SK-N-SH (cell line): ENCODE data around the gene MAP4. TPM values are rescaled to one million over a fixed set of nuclear protein-coding genes. Genes with fewer than 3 reads are reported as not detected.

ENCODE experiments used
- CTCF ChIA-PET: fragments of 300-600, 350-600 bp; formaldehyde crosslinking; extraction: SDS; loops from one replicate; lab custom pipeline; 2021; lab: Yijun Ruan, JAX
- POLR2A ChIA-PET: fragments of 350-600 bp; sonication (Branson Sonifier 250); formaldehyde crosslinking; extraction: SDS; loops from one replicate; lab custom pipeline; 2020; ENCODE audit warnings: antibody characterized with exemption, inconsistent platforms; lab: Yijun Ruan, JAX
- DNase-seq: peaks from one replicate; pipeline ENCODE4 v3.0.0; 2012
- H2AFZ ChIP-seq: fragments of 200-600 bp; sonication (generic); 2 replicates; pipeline ENCODE4 v1.8.1; 2016; ENCODE audit warnings: antibody characterized with exemption, mild to moderate bottlenecking, low read depth
- H3F3A ChIP-seq: fragments of 200-600 bp; sonication (generic); replicated peaks from 2 replicates; pipeline ENCODE3; 2016; ENCODE audit warnings: antibody characterized with exemption, mild to moderate bottlenecking; ENCODE audit not compliant: insufficient read depth
- H3K27ac ChIP-seq, 2 experiments: fragments of 200-500 bp in 1 of 2; fragments of 200-600 bp in 1 of 2; sonication (Bioruptor generic) in 1 of 2; sonication (generic), shearing (Covaris generic) in 1 of 2; 2 replicates each; pipeline versions ENCODE4 v1.5.1 to v1.6.1; 2014 to 2016; ENCODE audit warnings: low read depth in 2 of 2, inconsistent platforms in 1 of 2, low read length in 1 of 2, mild to moderate bottlenecking in 1 of 2, mixed read lengths in 1 of 2
- H3K27me3 ChIP-seq: fragments of 200-600 bp; sonication (generic), shearing (Covaris generic); 2 replicates; pipeline ENCODE4 v1.6.1; 2016; ENCODE audit warnings: mixed run types; ENCODE audit not compliant: insufficient read depth
- H3K36me3 ChIP-seq, 2 experiments: fragments of 200-500 bp in 1 of 2; fragments of 200-600 bp in 1 of 2; sonication (Bioruptor generic) in 1 of 2; sonication (generic) in 1 of 2; replicated peaks in 1 of 2; 2 replicates each; pipeline versions ENCODE3 to v1.5.1; 2014 to 2016; ENCODE audit warnings: low read length in 1 of 2, mild to moderate bottlenecking in 1 of 2; ENCODE audit not compliant: insufficient read depth in 2 of 2, control insufficient read depth in 1 of 2
- H3K4me1 ChIP-seq, 2 experiments: fragments of 200-500 bp in 1 of 2; fragments of 200-600 bp in 1 of 2; sonication (Bioruptor generic) in 1 of 2; sonication (generic), shearing (Covaris generic) in 1 of 2; 2 replicates each; pipeline versions ENCODE4 v1.5.1 to v1.6.1; 2014 to 2016; ENCODE audit warnings: low read depth in 1 of 2, low read length in 1 of 2, mixed run types in 1 of 2; ENCODE audit not compliant: insufficient read depth in 2 of 2, control insufficient read depth in 1 of 2
- H3K4me2 ChIP-seq: fragments of 200-600 bp; sonication (generic), shearing (Covaris generic); 2 replicates; pipeline ENCODE4 v1.6.1; 2017; ENCODE audit warnings: mixed run types
- H3K4me3 ChIP-seq, 2 experiments: fragments of 200-500 bp in 1 of 2; fragments of 200-600 bp in 1 of 2; sonication (Bioruptor generic) in 1 of 2; sonication (generic), shearing (Covaris generic) in 1 of 2; 2 replicates each; pipeline versions ENCODE4 v1.5.1 to v1.8.1; 2014 to 2016; ENCODE audit warnings: low read depth in 2 of 2, inconsistent platforms in 1 of 2, low read length in 1 of 2, mild to moderate bottlenecking in 1 of 2, mixed read lengths in 1 of 2, moderate library complexity in 1 of 2
- H3K79me2 ChIP-seq: fragments of 200-600 bp; sonication (generic); 2 replicates; pipeline ENCODE4 v1.8.1; 2017; ENCODE audit warnings: mild to moderate bottlenecking; ENCODE audit not compliant: insufficient read depth
- H3K9ac ChIP-seq: fragments of 200-600 bp; sonication (generic); 2 replicates; pipeline ENCODE4 v1.6.1; 2017; ENCODE audit warnings: mixed run types
- H3K9me2 ChIP-seq: fragments of 200-600 bp; sonication (generic); 2 replicates; pipeline ENCODE4 v1.6.1; 2017; ENCODE audit warnings: mixed run types
- H3K9me3 ChIP-seq: fragments of 200-600 bp; sonication (generic); 2 replicates; pipeline ENCODE4 v1.6.1; 2017; ENCODE audit warnings: mixed run types, mild to moderate bottlenecking, moderate library complexity
- H4K20me1 ChIP-seq: fragments of 200-600 bp; sonication (generic); 2 replicates; pipeline ENCODE4 v1.6.1; 2017; ENCODE audit warnings: mild to moderate bottlenecking, mixed run types; ENCODE audit not compliant: insufficient read depth
- EP300 ChIP-seq, 2 experiments: IDR thresholded peaks; 2 replicates each; pipeline versions ENCODE4 v1.4.0 to v1.6.1; 2012; ENCODE audit warnings: borderline replicate concordance in 1 of 2, low read depth in 1 of 2, low read length in 1 of 2
- EZH2phosphoT487 ChIP-seq: fragments of 200-600 bp; sonication (generic); IDR thresholded peaks from 2 replicates; pipeline ENCODE4 v1.6.1; 2017; ENCODE audit warnings: low read depth, mixed run types, mild to moderate bottlenecking, antibody characterized with exemption, moderate library complexity, borderline replicate concordance
- MXI1 ChIP-seq: IDR thresholded peaks from 2 replicates; pipeline ENCODE4 v1.6.1; 2012; ENCODE audit warnings: mild to moderate bottlenecking, low read depth, low read length, improper control_type of control experiment
- NFIC ChIP-seq: IDR thresholded peaks from 2 replicates; pipeline ENCODE4 v1.4.0; 2012; ENCODE audit warnings: borderline replicate concordance
- SMC3 ChIP-seq: IDR thresholded peaks from 2 replicates; pipeline ENCODE4 v1.6.1; 2012; ENCODE audit warnings: low read depth, low read length, improper control_type of control experiment
- TCF12 ChIP-seq: IDR thresholded peaks from 2 replicates; pipeline ENCODE4 v1.4.0; 2012
- TEAD4 ChIP-seq: IDR thresholded peaks from 2 replicates; pipeline ENCODE4 v1.4.0; 2012; ENCODE audit warnings: mild to moderate bottlenecking, borderline replicate concordance; ENCODE audit not compliant: insufficient read depth
- YY1 ChIP-seq: IDR thresholded peaks from 2 replicates; pipeline ENCODE4 v1.4.0; 2012; ENCODE audit warnings: low read depth, mild to moderate bottlenecking
- WGBS: methylation state at CpG from one replicate; pipeline ENCODE4 v1.1.6; 2017; ENCODE audit warnings: low lambda C conversion rate; 5-methylcytosine and 5-hydroxymethylcytosine counted together
- polyA plus RNA-seq, 3 experiments: library from polyadenylated mRNA; depleted of rRNA; stranded (reverse); fragments of >200 nt; gene quantifications; 2 replicates each; pipeline ENCODE4 v1.2.3, GENCODE V29; 2012
- TF ChIP-seq, protein P1 (sequence below): IDR thresholded peaks from 2 replicates; pipeline ENCODE4 v1.4.0; 2012; ENCODE audit warnings: low read depth, borderline replicate concordance
- TF ChIP-seq, protein P2 (sequence below): fragments of 150-350 bp; IDR thresholded peaks from 2 replicates; pipeline ENCODE4 v1.6.1; 2017; ENCODE audit warnings: antibody characterized with exemption, low read length, low read depth, borderline replicate concordance
- TF ChIP-seq, protein P3 (sequence below): IDR thresholded peaks from 2 replicates; pipeline ENCODE4 v1.6.1; 2012; ENCODE audit warnings: mild to moderate bottlenecking, low read depth, low read length, moderate library complexity
- TF ChIP-seq, protein P4 (sequence below): IDR thresholded peaks from 2 replicates; pipeline ENCODE4 v1.4.0; 2012; ENCODE audit warnings: low read depth

MAP4 gene
- polyA plus RNA-seq, 1 of the 3 experiments (the other 2 are of a cell fraction): 121 TPM

DNA sequence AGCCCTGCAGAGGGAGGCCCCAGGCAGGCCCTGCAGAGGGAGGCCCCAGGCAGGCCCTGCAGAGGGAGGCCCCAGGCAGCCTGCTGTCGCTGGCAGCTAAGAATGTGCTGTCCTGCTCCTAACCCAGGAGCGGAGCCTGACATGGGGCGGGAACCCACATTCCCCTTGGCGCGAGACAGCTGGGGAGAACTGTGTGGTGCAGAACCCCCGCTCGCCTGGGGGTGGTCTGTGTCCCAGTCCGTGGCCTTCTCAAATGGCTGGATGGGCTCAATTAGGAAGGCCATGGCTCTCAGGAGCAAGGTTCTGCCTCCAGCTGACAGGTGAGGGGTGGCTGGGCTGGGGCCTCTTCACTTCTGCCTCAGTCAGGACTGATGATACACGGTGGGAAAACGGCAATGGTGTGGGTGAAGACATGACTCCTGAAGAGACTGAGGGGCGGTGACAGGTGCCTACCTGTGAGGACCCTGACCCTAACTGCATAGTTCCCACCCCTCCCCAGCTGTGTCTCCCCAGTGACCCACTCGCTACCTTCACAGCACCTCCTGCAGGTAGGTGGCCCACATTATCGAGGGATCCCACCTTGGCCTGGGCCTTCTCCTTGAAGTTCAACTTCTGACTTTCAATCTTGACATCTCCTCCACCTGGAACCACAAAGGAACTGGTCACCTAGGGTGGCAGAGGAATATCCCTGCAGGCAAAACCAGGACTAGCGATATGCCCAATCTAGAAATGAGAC is 161.3 kb downstream of the MAP4 start:
- Histone ChIP-seq H4K20me1 (peaks cover 18% of the 10 kb centered on the region; the same call in 1 of the 2 replicates), H3K27me3 (no peaks in the 10 kb centered on the region), H3K9me2 (no peaks in the 10 kb centered on the region), H3F3A (peaks cover 22% of the 10 kb centered on the region), H3K9ac (no peak overlapping the region), H3K79me2 (peaks cover 3% of the 10 kb centered on the region; the same call in 1 of the 2 replicates), H3K4me3 (no peak overlapping the region), H3K27ac (no peak overlapping the region), H3K36me3 (peaks cover 37 to 58% of the 10 kb centered on the region in 2 experiments), H2AFZ (no peak overlapping the region), H3K4me1 (no peaks in the 10 kb centered on the region), H3K9me3 (no peaks in the 10 kb centered on the region), H3K4me2 (no peak overlapping the region)
- ChIA-PET CTCF (interaction anchor here (1.0 to 2.2 kb wide), 4 partner anchors 10 to 296 kb away, joined by 3 to 7 read pairs (median 4); no protein-coding TSS in a partner anchor), POLR2A (interaction anchor here (0.6 kb wide), 1 partner anchor 9 kb away, joined by 3 read pairs; no protein-coding TSS in a partner anchor)
- TF ChIP-seq, protein P1, sequence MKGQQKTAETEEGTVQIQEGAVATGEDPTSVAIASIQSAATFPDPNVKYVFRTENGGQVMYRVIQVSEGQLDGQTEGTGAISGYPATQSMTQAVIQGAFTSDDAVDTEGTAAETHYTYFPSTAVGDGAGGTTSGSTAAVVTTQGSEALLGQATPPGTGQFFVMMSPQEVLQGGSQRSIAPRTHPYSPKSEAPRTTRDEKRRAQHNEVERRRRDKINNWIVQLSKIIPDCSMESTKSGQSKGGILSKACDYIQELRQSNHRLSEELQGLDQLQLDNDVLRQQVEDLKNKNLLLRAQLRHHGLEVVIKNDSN: no peak
- no peak for TF ChIP-seq YY1
- no peak for TF ChIP-seq EZH2phosphoT487
- no peak for TF ChIP-seq SMC3
- TF ChIP-seq, protein P2, sequence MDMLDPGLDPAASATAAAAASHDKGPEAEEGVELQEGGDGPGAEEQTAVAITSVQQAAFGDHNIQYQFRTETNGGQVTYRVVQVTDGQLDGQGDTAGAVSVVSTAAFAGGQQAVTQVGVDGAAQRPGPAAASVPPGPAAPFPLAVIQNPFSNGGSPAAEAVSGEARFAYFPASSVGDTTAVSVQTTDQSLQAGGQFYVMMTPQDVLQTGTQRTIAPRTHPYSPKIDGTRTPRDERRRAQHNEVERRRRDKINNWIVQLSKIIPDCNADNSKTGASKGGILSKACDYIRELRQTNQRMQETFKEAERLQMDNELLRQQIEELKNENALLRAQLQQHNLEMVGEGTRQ: no peak
- TF ChIP-seq MXI1: no peak
- TF ChIP-seq EP300 (IDR thresholded peaks at IDR 0.05; ENCODE audit: borderline replicate concordance in 1 of 2, low read depth in 1 of 2, low read length in 1 of 2): no peak
- TF ChIP-seq, protein P3, sequence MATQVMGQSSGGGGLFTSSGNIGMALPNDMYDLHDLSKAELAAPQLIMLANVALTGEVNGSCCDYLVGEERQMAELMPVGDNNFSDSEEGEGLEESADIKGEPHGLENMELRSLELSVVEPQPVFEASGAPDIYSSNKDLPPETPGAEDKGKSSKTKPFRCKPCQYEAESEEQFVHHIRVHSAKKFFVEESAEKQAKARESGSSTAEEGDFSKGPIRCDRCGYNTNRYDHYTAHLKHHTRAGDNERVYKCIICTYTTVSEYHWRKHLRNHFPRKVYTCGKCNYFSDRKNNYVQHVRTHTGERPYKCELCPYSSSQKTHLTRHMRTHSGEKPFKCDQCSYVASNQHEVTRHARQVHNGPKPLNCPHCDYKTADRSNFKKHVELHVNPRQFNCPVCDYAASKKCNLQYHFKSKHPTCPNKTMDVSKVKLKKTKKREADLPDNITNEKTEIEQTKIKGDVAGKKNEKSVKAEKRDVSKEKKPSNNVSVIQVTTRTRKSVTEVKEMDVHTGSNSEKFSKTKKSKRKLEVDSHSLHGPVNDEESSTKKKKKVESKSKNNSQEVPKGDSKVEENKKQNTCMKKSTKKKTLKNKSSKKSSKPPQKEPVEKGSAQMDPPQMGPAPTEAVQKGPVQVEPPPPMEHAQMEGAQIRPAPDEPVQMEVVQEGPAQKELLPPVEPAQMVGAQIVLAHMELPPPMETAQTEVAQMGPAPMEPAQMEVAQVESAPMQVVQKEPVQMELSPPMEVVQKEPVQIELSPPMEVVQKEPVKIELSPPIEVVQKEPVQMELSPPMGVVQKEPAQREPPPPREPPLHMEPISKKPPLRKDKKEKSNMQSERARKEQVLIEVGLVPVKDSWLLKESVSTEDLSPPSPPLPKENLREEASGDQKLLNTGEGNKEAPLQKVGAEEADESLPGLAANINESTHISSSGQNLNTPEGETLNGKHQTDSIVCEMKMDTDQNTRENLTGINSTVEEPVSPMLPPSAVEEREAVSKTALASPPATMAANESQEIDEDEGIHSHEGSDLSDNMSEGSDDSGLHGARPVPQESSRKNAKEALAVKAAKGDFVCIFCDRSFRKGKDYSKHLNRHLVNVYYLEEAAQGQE: no peak
- no peak for TF ChIP-seq NFIC
- no peak for TF ChIP-seq TCF12
- TF ChIP-seq, protein P4, sequence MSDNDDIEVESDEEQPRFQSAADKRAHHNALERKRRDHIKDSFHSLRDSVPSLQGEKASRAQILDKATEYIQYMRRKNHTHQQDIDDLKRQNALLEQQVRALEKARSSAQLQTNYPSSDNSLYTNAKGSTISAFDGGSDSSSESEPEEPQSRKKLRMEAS: no peak
- TF ChIP-seq TEAD4: no peak
- WGBS: 100% methylated on average over 3 of the region's 14 CpGs
- no peak for DNase-seq
